ENCODE results near the gene MZF1.

- TF ChIP-seq, protein P1, sequence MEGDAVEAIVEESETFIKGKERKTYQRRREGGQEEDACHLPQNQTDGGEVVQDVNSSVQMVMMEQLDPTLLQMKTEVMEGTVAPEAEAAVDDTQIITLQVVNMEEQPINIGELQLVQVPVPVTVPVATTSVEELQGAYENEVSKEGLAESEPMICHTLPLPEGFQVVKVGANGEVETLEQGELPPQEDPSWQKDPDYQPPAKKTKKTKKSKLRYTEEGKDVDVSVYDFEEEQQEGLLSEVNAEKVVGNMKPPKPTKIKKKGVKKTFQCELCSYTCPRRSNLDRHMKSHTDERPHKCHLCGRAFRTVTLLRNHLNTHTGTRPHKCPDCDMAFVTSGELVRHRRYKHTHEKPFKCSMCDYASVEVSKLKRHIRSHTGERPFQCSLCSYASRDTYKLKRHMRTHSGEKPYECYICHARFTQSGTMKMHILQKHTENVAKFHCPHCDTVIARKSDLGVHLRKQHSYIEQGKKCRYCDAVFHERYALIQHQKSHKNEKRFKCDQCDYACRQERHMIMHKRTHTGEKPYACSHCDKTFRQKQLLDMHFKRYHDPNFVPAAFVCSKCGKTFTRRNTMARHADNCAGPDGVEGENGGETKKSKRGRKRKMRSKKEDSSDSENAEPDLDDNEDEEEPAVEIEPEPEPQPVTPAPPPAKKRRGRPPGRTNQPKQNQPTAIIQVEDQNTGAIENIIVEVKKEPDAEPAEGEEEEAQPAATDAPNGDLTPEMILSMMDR (IDR thresholded peaks at IDR 0.05): no peak
- TF ChIP-seq TCF7L2 (IDR thresholded peaks at IDR 0.05; ENCODE audit: low read depth, low read length): no peak
- TF ChIP-seq REST (IDR thresholded peaks at IDR 0.05; ENCODE audit: insufficient read depth in 1 of 2, low read depth in 2 of 2, low read length in 1 of 2): no peak
Observed at GRCh38 chr19:58550362-58551122, 22.6 kb downstream of the MZF1 start.

All from Panc1 (cell line).